ENCODE data around the gene KIAA0232.

KIAA0232 gene

GRCh38 chr4:6749340-6750171, 33.0 kb upstream of the KIAA0232 start:
- no peaks in the 10 kb centered on the region for H3K27me3 ChIP-seq (ENCODE audit: control insufficient read depth, low read length)
- no peaks in the 10 kb centered on the region for H4K20me1 ChIP-seq (ENCODE audit: control insufficient read depth, insufficient read depth, low read depth, low read length)
- H3F3A ChIP-seq (ENCODE audit: control insufficient read depth, insufficient read depth): no peaks in the 10 kb centered on the region
- H3K9me3 ChIP-seq (ENCODE audit: control insufficient read depth, insufficient read depth, low read length): no peaks in the 10 kb centered on the region
- TF ChIP-seq, protein P1, sequence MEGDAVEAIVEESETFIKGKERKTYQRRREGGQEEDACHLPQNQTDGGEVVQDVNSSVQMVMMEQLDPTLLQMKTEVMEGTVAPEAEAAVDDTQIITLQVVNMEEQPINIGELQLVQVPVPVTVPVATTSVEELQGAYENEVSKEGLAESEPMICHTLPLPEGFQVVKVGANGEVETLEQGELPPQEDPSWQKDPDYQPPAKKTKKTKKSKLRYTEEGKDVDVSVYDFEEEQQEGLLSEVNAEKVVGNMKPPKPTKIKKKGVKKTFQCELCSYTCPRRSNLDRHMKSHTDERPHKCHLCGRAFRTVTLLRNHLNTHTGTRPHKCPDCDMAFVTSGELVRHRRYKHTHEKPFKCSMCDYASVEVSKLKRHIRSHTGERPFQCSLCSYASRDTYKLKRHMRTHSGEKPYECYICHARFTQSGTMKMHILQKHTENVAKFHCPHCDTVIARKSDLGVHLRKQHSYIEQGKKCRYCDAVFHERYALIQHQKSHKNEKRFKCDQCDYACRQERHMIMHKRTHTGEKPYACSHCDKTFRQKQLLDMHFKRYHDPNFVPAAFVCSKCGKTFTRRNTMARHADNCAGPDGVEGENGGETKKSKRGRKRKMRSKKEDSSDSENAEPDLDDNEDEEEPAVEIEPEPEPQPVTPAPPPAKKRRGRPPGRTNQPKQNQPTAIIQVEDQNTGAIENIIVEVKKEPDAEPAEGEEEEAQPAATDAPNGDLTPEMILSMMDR (IDR thresholded peaks at IDR 0.05; ENCODE audit: low read depth, low read length, poor library complexity, severe bottlenecking): no peak
- no peak for TF ChIP-seq EZH2phosphoT487 (IDR thresholded peaks at IDR 0.05; ENCODE audit: borderline replicate concordance, low read length)
- no peak overlapping the region for H3K4me2 ChIP-seq (ENCODE audit: low read length)
- H3K79me2 ChIP-seq (ENCODE audit: control insufficient read depth, low read length): no peaks in the 10 kb centered on the region
- H3K27ac ChIP-seq (ENCODE audit: low read depth, low read length): no peak overlapping the region
- no peak overlapping the region for H3K4me3 ChIP-seq (ENCODE audit: low read length)
- H3K4me1 ChIP-seq (ENCODE audit: control insufficient read depth, low read length): no peaks in the 10 kb centered on the region
- H3K9me2 ChIP-seq (replicated peaks; ENCODE audit: control insufficient read depth, low read length): no peaks in the 10 kb centered on the region
- no peaks in the 10 kb centered on the region for H3K36me3 ChIP-seq (ENCODE audit: control insufficient read depth, low read length)

DNA sequence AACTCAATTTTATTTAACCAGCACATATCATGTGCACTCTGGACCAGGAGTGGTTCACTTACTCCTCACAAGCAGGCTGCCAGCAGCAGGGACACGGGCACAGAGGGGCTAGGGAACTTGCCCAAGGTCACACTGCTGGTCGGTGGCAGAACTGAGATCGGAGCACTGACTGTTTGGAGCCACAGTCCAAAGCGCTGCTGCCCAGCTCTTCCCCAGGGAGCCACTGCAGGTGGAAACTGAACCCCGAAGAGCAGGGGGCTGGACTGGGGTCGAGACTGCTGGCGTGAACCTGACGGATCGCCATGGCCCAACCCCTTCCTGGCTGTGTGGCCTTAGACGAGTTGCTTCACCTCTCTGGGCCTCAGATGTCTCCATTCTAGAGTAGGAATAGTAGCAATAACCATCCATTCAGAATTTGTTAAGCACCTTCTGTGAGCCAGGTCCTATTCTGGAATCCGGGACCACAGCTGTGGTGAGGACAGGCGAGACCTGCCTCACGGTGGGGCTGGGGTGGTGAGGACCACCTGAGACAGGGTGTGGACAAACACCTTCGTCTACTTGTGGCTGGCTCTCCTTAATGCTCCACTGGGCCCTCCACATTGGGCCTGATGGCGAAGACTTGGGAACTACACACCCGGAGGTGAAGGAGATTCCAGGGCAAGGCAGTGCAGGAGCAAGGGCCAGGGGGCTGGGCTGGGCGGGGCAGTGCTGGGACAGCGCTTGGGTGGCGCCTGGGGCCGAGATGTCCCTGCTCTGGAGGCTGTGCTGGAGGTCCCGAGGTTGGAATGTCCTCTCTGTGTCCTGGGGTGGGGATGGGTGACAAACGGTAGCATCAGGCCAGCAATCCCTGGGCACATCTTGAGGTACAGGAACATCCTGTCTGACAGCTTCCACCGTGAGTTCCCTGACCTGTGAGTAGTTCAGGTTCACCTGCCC, 32.0 kb upstream of the KIAA0232 start:
- no peak overlapping the region for H3K4me3 ChIP-seq (ENCODE audit: low read length)
- no peaks in the 10 kb centered on the region for H3K9me2 ChIP-seq (replicated peaks; ENCODE audit: control insufficient read depth, low read length)
- H3K27me3 ChIP-seq (ENCODE audit: control insufficient read depth, low read length): no peaks in the 10 kb centered on the region
- no peaks in the 10 kb centered on the region for H3K79me2 ChIP-seq (ENCODE audit: control insufficient read depth, low read length)
- H3K36me3 ChIP-seq (ENCODE audit: control insufficient read depth, low read length): no peaks in the 10 kb centered on the region
- no peak for TF ChIP-seq EZH2phosphoT487 (IDR thresholded peaks at IDR 0.05; ENCODE audit: borderline replicate concordance, low read length)
- TF ChIP-seq, protein P1 (IDR thresholded peaks at IDR 0.05; ENCODE audit: low read depth, low read length, poor library complexity, severe bottlenecking): no peak
- no peak overlapping the region for H3K27ac ChIP-seq (ENCODE audit: low read depth, low read length)
- H3K4me2 ChIP-seq (ENCODE audit: low read length): no peak overlapping the region
- H3K4me1 ChIP-seq (ENCODE audit: control insufficient read depth, low read length): no peaks in the 10 kb centered on the region
- H4K20me1 ChIP-seq (ENCODE audit: control insufficient read depth, insufficient read depth, low read depth, low read length): no peaks in the 10 kb centered on the region
- no peaks in the 10 kb centered on the region for H3F3A ChIP-seq (ENCODE audit: control insufficient read depth, insufficient read depth)
- H3K9me3 ChIP-seq (ENCODE audit: control insufficient read depth, insufficient read depth, low read length): no peaks in the 10 kb centered on the region

- H3K9me2 ChIP-seq (replicated peaks; ENCODE audit: control insufficient read depth, low read length): no peaks in the 10 kb centered on the region
- H3K79me2 ChIP-seq (ENCODE audit: control insufficient read depth, low read length): no peaks in the 10 kb centered on the region
- H3K27ac ChIP-seq (ENCODE audit: low read depth, low read length): no peak overlapping the region
- H3F3A ChIP-seq (ENCODE audit: control insufficient read depth, insufficient read depth): no peaks in the 10 kb centered on the region
- H3K27me3 ChIP-seq (ENCODE audit: control insufficient read depth, low read length): no peaks in the 10 kb centered on the region
- TF ChIP-seq EZH2phosphoT487 (IDR thresholded peaks at IDR 0.05; ENCODE audit: borderline replicate concordance, low read length): no peak
- TF ChIP-seq, protein P1 (IDR thresholded peaks at IDR 0.05; ENCODE audit: low read depth, low read length, poor library complexity, severe bottlenecking): no peak
- no peaks in the 10 kb centered on the region for H3K4me1 ChIP-seq (ENCODE audit: control insufficient read depth, low read length)
- H3K4me3 ChIP-seq (ENCODE audit: low read length): no peak overlapping the region
- no peak overlapping the region for H3K4me2 ChIP-seq (ENCODE audit: low read length)
- no peaks in the 10 kb centered on the region for H4K20me1 ChIP-seq (ENCODE audit: control insufficient read depth, insufficient read depth, low read depth, low read length)
- H3K36me3 ChIP-seq (ENCODE audit: control insufficient read depth, low read length): no peaks in the 10 kb centered on the region
- H3K9me3 ChIP-seq (ENCODE audit: control insufficient read depth, insufficient read depth, low read length): no peaks in the 10 kb centered on the region
Measured at GRCh38 chr4:6751611-6752485, 30.7 kb upstream of the KIAA0232 start.
